ENCODE results near the gene PPP1R1B. TPM values are rescaled to one million over a fixed set of nuclear protein-coding genes. Genes with fewer than 3 reads are reported as not detected.

The PPP1R1B gene
- total and polyA plus RNA-seq, 9 of the 15 experiments (the other 6 are each of a cell fraction or from before 2014, with no cell fraction given): 0.07 to 0.18 (median 0.10) TPM; not detected in 4

DNA sequence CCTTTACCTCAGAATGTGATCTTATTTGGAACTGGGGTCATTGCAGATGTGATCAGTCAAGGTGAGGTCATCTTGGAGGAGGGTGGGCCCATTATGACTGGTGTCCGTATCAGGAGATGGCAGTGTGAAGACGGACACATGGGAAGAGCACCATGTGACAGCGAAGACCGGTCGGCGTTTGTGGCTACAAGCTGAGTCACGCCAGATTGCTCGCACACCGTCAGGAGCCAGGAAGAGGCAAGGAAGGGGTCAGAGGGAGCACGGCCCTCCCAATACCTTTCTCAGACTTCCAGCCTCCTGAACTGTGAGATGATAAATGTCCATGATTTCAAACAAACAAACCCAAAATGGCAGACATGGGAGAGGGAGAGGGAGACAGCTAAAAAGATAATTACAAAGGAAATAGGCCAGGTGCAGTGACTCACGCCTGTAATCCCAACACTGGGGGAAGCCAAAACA is 23.4 kb downstream of the PPP1R1B start (continued):
- TF ChIP-seq, protein P1, sequence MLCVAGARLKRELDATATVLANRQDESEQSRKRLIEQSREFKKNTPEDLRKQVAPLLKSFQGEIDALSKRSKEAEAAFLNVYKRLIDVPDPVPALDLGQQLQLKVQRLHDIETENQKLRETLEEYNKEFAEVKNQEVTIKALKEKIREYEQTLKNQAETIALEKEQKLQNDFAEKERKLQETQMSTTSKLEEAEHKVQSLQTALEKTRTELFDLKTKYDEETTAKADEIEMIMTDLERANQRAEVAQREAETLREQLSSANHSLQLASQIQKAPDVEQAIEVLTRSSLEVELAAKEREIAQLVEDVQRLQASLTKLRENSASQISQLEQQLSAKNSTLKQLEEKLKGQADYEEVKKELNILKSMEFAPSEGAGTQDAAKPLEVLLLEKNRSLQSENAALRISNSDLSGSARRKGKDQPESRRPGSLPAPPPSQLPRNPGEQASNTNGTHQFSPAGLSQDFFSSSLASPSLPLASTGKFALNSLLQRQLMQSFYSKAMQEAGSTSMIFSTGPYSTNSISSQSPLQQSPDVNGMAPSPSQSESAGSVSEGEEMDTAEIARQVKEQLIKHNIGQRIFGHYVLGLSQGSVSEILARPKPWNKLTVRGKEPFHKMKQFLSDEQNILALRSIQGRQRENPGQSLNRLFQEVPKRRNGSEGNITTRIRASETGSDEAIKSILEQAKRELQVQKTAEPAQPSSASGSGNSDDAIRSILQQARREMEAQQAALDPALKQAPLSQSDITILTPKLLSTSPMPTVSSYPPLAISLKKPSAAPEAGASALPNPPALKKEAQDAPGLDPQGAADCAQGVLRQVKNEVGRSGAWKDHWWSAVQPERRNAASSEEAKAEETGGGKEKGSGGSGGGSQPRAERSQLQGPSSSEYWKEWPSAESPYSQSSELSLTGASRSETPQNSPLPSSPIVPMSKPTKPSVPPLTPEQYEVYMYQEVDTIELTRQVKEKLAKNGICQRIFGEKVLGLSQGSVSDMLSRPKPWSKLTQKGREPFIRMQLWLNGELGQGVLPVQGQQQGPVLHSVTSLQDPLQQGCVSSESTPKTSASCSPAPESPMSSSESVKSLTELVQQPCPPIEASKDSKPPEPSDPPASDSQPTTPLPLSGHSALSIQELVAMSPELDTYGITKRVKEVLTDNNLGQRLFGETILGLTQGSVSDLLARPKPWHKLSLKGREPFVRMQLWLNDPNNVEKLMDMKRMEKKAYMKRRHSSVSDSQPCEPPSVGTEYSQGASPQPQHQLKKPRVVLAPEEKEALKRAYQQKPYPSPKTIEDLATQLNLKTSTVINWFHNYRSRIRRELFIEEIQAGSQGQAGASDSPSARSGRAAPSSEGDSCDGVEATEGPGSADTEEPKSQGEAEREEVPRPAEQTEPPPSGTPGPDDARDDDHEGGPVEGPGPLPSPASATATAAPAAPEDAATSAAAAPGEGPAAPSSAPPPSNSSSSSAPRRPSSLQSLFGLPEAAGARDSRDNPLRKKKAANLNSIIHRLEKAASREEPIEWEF (CRISPR knock-in tag; IDR thresholded peaks at IDR 0.05): no peak
- peak in 1 of 2 experiments; percentile 77; a peak in 2 of 4 replicates for TF ChIP-seq ARNT (IDR thresholded peaks at IDR 0.05)
- TF ChIP-seq ZNF263 (CRISPR knock-in tag; IDR thresholded peaks at IDR 0.05; ENCODE audit: borderline replicate concordance): peak; percentile 89
- TF ChIP-seq POLR2B (IDR thresholded peaks at IDR 0.05; ENCODE audit: low read depth, partially characterized antibody): peak; percentile 39
- peak; percentile 90 for TF ChIP-seq GATAD2A (IDR thresholded peaks at IDR 0.05)
- peak; percentile 17; the same call in 1 of the 2 replicates for TF ChIP-seq NFXL1 (CRISPR knock-in tag; IDR thresholded peaks at IDR 0.05)
- TF ChIP-seq, protein P2, sequence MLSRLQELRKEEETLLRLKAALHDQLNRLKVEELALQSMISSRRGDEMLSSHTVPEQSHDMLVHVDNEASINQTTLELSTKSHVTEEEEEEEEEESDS (CRISPR knock-in tag; IDR thresholded peaks at IDR 0.05): no peak
- no peak for TF ChIP-seq ZNF282 (CRISPR knock-in tag; IDR thresholded peaks at IDR 0.05)
- TF ChIP-seq XRCC5 (IDR thresholded peaks at IDR 0.05; ENCODE audit: low read depth, low read length): peak; percentile 46; the same call in 1 of the 2 replicates
- TF ChIP-seq JUN (IDR thresholded peaks at IDR 0.05; ENCODE audit: borderline replicate concordance, low read depth, low read length): peak; percentile 90
- TF ChIP-seq JUN (CRISPR knock-in tag; IDR thresholded peaks at IDR 0.05; ENCODE audit: borderline replicate concordance): no peak
- TF ChIP-seq ZNF316 (IDR thresholded peaks at IDR 0.05): peak; percentile 92
- no peak for TF ChIP-seq ZNF778 (CRISPR knock-in tag; IDR thresholded peaks at IDR 0.05)
- TF ChIP-seq NUFIP1 (IDR thresholded peaks at IDR 0.05; ENCODE audit: partially characterized antibody): peak; percentile 73
- TF ChIP-seq, protein P3, sequence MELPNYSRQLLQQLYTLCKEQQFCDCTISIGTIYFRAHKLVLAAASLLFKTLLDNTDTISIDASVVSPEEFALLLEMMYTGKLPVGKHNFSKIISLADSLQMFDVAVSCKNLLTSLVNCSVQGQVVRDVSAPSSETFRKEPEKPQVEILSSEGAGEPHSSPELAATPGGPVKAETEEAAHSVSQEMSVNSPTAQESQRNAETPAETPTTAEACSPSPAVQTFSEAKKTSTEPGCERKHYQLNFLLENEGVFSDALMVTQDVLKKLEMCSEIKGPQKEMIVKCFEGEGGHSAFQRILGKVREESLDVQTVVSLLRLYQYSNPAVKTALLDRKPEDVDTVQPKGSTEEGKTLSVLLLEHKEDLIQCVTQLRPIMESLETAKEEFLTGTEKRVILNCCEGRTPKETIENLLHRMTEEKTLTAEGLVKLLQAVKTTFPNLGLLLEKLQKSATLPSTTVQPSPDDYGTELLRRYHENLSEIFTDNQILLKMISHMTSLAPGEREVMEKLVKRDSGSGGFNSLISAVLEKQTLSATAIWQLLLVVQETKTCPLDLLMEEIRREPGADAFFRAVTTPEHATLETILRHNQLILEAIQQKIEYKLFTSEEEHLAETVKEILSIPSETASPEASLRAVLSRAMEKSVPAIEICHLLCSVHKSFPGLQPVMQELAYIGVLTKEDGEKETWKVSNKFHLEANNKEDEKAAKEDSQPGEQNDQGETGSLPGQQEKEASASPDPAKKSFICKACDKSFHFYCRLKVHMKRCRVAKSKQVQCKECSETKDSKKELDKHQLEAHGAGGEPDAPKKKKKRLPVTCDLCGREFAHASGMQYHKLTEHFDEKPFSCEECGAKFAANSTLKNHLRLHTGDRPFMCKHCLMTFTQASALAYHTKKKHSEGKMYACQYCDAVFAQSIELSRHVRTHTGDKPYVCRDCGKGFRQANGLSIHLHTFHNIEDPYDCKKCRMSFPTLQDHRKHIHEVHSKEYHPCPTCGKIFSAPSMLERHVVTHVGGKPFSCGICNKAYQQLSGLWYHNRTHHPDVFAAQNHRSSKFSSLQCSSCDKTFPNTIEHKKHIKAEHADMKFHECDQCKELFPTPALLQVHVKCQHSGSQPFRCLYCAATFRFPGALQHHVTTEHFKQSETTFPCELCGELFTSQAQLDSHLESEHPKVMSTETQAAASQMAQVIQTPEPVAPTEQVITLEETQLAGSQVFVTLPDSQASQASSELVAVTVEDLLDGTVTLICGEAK (IDR thresholded peaks at IDR 0.05): peak; percentile 26; the same call in 1 of the 2 replicates
- TF ChIP-seq, protein P3 (CRISPR knock-in tag; IDR thresholded peaks at IDR 0.05): no peak
